Measurements from ENCODE around the gene C4orf50.
A peak's percentile ranks its signal among the peaks of the same experiment; 100 is the strongest.

Gene C4orf50

DNA sequence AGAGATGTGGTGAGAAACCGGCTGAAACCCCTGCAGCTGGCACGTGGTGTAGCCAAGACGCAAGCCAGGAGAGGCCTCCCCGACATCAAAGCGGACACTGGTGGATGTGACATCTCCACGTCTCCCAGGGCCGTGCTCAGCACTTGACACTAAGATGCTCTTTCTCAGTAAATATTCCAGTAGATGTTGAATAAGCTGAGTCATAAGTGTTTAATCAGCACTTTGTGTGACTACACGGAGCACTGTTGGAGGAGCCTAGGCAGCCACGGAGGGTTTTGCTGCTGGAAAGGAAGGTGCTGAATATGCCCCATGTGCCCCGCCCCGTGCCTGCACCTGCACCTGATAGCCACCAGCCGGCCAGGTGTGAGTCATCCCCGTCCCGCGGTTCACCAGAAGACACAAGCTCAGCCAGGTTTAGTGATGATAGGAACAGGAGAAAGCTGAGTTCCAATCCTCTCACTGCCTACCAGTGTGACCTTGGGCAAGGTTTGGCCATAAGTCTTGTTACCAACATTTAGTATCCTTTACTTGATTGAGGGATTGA lies 29.0 kb upstream of the C4orf50 start:
- Histone ChIP-seq H3K4me3 (ENCODE audit: low read depth, low read length) (no peak overlapping the region), H3K9me3 (no peaks in the 10 kb centered on the region), H3K4me1 (no peaks in the 10 kb centered on the region), H3K36me3 (no peaks in the 10 kb centered on the region), H3K27me3 (no peaks in the 10 kb centered on the region)
- TF ChIP-seq, protein P1, sequence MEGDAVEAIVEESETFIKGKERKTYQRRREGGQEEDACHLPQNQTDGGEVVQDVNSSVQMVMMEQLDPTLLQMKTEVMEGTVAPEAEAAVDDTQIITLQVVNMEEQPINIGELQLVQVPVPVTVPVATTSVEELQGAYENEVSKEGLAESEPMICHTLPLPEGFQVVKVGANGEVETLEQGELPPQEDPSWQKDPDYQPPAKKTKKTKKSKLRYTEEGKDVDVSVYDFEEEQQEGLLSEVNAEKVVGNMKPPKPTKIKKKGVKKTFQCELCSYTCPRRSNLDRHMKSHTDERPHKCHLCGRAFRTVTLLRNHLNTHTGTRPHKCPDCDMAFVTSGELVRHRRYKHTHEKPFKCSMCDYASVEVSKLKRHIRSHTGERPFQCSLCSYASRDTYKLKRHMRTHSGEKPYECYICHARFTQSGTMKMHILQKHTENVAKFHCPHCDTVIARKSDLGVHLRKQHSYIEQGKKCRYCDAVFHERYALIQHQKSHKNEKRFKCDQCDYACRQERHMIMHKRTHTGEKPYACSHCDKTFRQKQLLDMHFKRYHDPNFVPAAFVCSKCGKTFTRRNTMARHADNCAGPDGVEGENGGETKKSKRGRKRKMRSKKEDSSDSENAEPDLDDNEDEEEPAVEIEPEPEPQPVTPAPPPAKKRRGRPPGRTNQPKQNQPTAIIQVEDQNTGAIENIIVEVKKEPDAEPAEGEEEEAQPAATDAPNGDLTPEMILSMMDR (IDR thresholded peaks at IDR 0.05; ENCODE audit: low read depth, low read length) = no peak
- DNase-seq = no peak

- TF ChIP-seq, protein P1 (IDR thresholded peaks at IDR 0.05; ENCODE audit: low read depth, low read length) = no peak
- Histone ChIP-seq H3K27me3 (no peaks in the 10 kb centered on the region), H3K4me1 (no peaks in the 10 kb centered on the region)
Observed at GRCh38 chr4:6046526-6047129, 28.4 kb upstream of the C4orf50 start.

DNA sequence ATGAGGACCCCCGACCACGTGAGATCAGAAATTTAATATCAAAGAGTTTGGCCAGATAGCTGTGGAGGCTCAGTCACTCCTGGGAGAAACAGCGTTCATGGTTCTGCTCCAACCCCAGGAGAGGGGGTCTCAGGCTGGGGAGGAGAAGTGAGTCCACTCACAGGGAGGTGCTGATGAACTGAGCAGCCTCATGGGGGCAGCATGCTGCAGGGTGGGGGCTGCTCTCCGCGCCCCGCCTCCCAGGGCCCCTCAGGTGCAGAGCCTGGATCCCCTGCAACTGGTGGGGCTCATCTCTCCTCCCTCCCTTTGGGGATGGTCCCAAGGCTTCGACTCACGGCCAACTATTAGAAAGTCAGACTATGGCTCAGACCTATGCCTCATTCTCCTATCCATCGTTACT lies 26.6 kb upstream of the C4orf50 start:
- Histone ChIP-seq H3K9me3 (no peaks in the 10 kb centered on the region), H3K4me3 (ENCODE audit: low read depth, low read length) (no peak overlapping the region), H3K27me3 (no peaks in the 10 kb centered on the region), H3K4me1 (no peaks in the 10 kb centered on the region), H3K36me3 (no peaks in the 10 kb centered on the region)
- no peak for DNase-seq
- TF ChIP-seq, protein P1 (IDR thresholded peaks at IDR 0.05; ENCODE audit: low read depth, low read length) = 0 out of 2 replicates have a peak, but pooled peaks have one; percentile 24

More at GRCh38 chr4:6046526-6047129, 28.4 kb upstream of the C4orf50 start:
- Histone ChIP-seq H3K4me3 (ENCODE audit: low read depth, low read length) (no peak overlapping the region), H3K36me3 (no peaks in the 10 kb centered on the region), H3K9me3 (no peaks in the 10 kb centered on the region)
- DNase-seq = no peak

GRCh38 chr4:6044276-6044675 lies 26.0 kb upstream of the C4orf50 start:
- H3K9me3 ChIP-seq = no peaks in the 10 kb centered on the region

GRCh38 chr4:6043843-6044242 lies 25.6 kb upstream of the C4orf50 start:
- Histone ChIP-seq H3K4me3 (ENCODE audit: low read depth, low read length) (no peak overlapping the region), H3K9me3 (no peaks in the 10 kb centered on the region), H3K4me1 (no peaks in the 10 kb centered on the region), H3K27me3 (no peaks in the 10 kb centered on the region), H3K36me3 (no peaks in the 10 kb centered on the region)
- TF ChIP-seq, protein P1 (IDR thresholded peaks at IDR 0.05; ENCODE audit: low read depth, low read length) = no peak
- DNase-seq = no peak

More at GRCh38 chr4:6044276-6044675, 26.0 kb upstream of the C4orf50 start:
- H3K27me3 ChIP-seq = no peaks in the 10 kb centered on the region
- no peaks in the 10 kb centered on the region for H3K36me3 ChIP-seq
- H3K4me3 ChIP-seq (ENCODE audit: low read depth, low read length) = no peak overlapping the region
- no peak for DNase-seq
- H3K4me1 ChIP-seq = no peaks in the 10 kb centered on the region
- TF ChIP-seq, protein P1 (IDR thresholded peaks at IDR 0.05; ENCODE audit: low read depth, low read length) = no peak

GRCh38 chr4:6043188-6043587 lies 25.0 kb upstream of the C4orf50 start:
- Histone ChIP-seq H3K4me3 (ENCODE audit: low read depth, low read length) (no peak overlapping the region), H3K27me3 (no peaks in the 10 kb centered on the region), H3K4me1 (no peaks in the 10 kb centered on the region), H3K9me3 (no peaks in the 10 kb centered on the region), H3K36me3 (no peaks in the 10 kb centered on the region)
- DNase-seq = no peak
- TF ChIP-seq, protein P1 (IDR thresholded peaks at IDR 0.05; ENCODE audit: low read depth, low read length) = no peak
